Measurements from ENCODE around the gene SNTG2. TPM values are rescaled to one million over a fixed set of nuclear protein-coding genes. Genes with fewer than 3 reads are reported as not detected.

SNTG2 gene
- total RNA-seq, 2 experiments from 2014 or later: not detected

GRCh38 chr2:1193801-1194200 lies 243.2 kb downstream of the SNTG2 start:
- Histone ChIP-seq H4K20me1 (ENCODE audit: insufficient read depth, low read length) (no peaks in the 10 kb centered on the region), H3K4me1 (ENCODE audit: insufficient read depth, low read length, poor library complexity, severe bottlenecking) (no peaks in the 10 kb centered on the region), H3K4me3 (ENCODE audit: low read depth, low read length, poor library complexity, severe bottlenecking) (no peak overlapping the region), H3K4me2 (ENCODE audit: low read length) (no peak overlapping the region), H3K9me2 (ENCODE audit: insufficient read depth, low read length) (no peaks in the 10 kb centered on the region), H3K27ac (ENCODE audit: low read depth, low read length, poor library complexity, severe bottlenecking) (no peak overlapping the region), H3K9me3 (ENCODE audit: low read length) (0 out of 2 replicates have a peak, but pooled peaks cover 6% of the 10 kb centered on the region), H3K36me3 (ENCODE audit: insufficient read depth, low read length) (no peaks in the 10 kb centered on the region), H3K79me2 (ENCODE audit: insufficient read depth, low read depth, low read length) (no peaks in the 10 kb centered on the region), H2AFZ (ENCODE audit: low read length) (no peak overlapping the region)
- ChIA-PET POLR2A (interaction anchor here (0.6 kb wide), 1 partner anchor 212 kb away, joined by 3 read pairs; no protein-coding TSS in a partner anchor), CTCF (ENCODE audit: unreplicated experiment) (no interaction called here)
- intact Hi-C loops (cut with micrococcal nuclease; ENCODE audit: unreplicated experiment): no loop called here
- no peak for DNase-seq (ENCODE audit: low spot score)
- BruUV-seq (replicated peaks): no TSS peak
- no peak for TF ChIP-seq EZH2phosphoT487 (IDR thresholded peaks at IDR 0.05; ENCODE audit: borderline replicate concordance, low read depth, low read length)
- no peak for TF ChIP-seq CTCF (conservative IDR thresholded peaks at IDR 0.05; ENCODE audit: low read length)

DNA sequence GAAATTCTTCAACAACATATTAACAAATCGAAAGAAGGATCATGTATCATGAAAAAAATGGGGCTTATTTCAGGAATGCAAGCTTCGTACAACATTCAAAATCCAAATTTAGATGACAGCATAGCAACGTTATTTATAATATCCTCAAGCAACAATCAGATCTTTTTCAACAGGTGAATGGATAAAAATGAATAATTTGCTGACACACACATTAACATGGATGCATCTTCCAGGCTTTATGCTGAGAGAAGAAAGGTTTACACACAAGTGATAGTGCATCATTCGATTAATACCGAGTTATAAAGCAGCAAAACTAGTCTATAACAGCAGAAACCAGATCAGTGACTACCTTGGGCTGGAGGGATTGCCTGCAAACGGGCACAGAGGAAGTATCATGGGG lies 253.1 kb downstream of the SNTG2 start:
- no peaks in the 10 kb centered on the region for H4K20me1 ChIP-seq (ENCODE audit: insufficient read depth, low read length)
- H3K27ac ChIP-seq (ENCODE audit: low read depth, low read length, poor library complexity, severe bottlenecking): no peak overlapping the region
- H3K4me2 ChIP-seq (ENCODE audit: low read length): no peak overlapping the region
- H3K9me3 ChIP-seq (ENCODE audit: low read length): no peaks in the 10 kb centered on the region
- H3K9me2 ChIP-seq (ENCODE audit: insufficient read depth, low read length): no peaks in the 10 kb centered on the region; the same call in 1 of the 2 replicates
- TF ChIP-seq CTCF (conservative IDR thresholded peaks at IDR 0.05; ENCODE audit: low read length): no peak
- no peak for TF ChIP-seq EZH2phosphoT487 (IDR thresholded peaks at IDR 0.05; ENCODE audit: borderline replicate concordance, low read depth, low read length)
- DNase-seq (ENCODE audit: low spot score): no peak
- no peaks in the 10 kb centered on the region for H3K4me1 ChIP-seq (ENCODE audit: insufficient read depth, low read length, poor library complexity, severe bottlenecking)
- H2AFZ ChIP-seq (ENCODE audit: low read length): no peak overlapping the region
- no peak overlapping the region for H3K4me3 ChIP-seq (ENCODE audit: low read depth, low read length, poor library complexity, severe bottlenecking)
- CTCF ChIA-PET (ENCODE audit: unreplicated experiment): no interaction called here
- no peaks in the 10 kb centered on the region for H3K79me2 ChIP-seq (ENCODE audit: insufficient read depth, low read depth, low read length)
- POLR2A ChIA-PET: no interaction called here
- intact Hi-C loops (cut with micrococcal nuclease; ENCODE audit: unreplicated experiment): no loop called here
- no peaks in the 10 kb centered on the region for H3K36me3 ChIP-seq (ENCODE audit: insufficient read depth, low read length)
- BruUV-seq (replicated peaks): no TSS peak

DNA sequence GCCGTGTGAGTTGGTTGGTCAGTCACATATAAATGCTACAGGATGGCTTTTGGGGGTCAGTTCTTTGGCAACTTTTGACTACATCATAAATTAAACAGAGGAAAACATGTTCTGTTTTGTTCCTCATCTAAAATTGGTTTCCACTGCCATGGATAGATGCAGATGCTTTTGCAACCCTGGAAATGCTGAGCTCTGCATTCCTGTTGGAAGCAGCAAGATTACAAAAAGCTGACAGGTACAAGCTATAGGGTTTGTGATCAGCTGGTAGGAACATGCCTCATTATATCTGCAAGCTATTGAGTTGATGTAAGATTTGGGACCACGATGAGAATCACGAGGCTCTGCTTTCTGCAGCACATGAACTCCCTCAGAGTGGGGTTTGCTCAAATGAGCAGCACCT lies 255.2 kb downstream of the SNTG2 start:
- DNase-seq (ENCODE audit: low spot score): no peak

More for the DNA sequence above, 255.2 kb downstream of the SNTG2 start:
- no peak overlapping the region for H3K27ac ChIP-seq (ENCODE audit: low read depth, low read length, poor library complexity, severe bottlenecking)
- no peaks in the 10 kb centered on the region for H3K79me2 ChIP-seq (ENCODE audit: insufficient read depth, low read depth, low read length)
- no peaks in the 10 kb centered on the region for H3K4me1 ChIP-seq (ENCODE audit: insufficient read depth, low read length, poor library complexity, severe bottlenecking)
- no peaks in the 10 kb centered on the region for H4K20me1 ChIP-seq (ENCODE audit: insufficient read depth, low read length)
- H2AFZ ChIP-seq (ENCODE audit: low read length): no peak overlapping the region
- TF ChIP-seq CTCF (conservative IDR thresholded peaks at IDR 0.05; ENCODE audit: low read length) (no peak), EZH2phosphoT487 (IDR thresholded peaks at IDR 0.05; ENCODE audit: borderline replicate concordance, low read depth, low read length) (no peak)
- no peaks in the 10 kb centered on the region for H3K9me2 ChIP-seq (ENCODE audit: insufficient read depth, low read length)
- H3K4me3 ChIP-seq (ENCODE audit: low read depth, low read length, poor library complexity, severe bottlenecking): no peak overlapping the region
- intact Hi-C loops (cut with micrococcal nuclease; ENCODE audit: unreplicated experiment): no loop called here
- no peaks in the 10 kb centered on the region for H3K36me3 ChIP-seq (ENCODE audit: insufficient read depth, low read length)
- no peaks in the 10 kb centered on the region for H3K9me3 ChIP-seq (ENCODE audit: low read length)
- CTCF ChIA-PET (ENCODE audit: unreplicated experiment): no interaction called here
- POLR2A ChIA-PET: no interaction called here
- no TSS peak for BruUV-seq (replicated peaks)
- H3K4me2 ChIP-seq (ENCODE audit: low read length): no peak overlapping the region
